Kidney (tissue), 14 donors: ENCODE results near the gene LRRC47. TPM values are rescaled to one million over a fixed set of nuclear protein-coding genes. Genes with fewer than 3 reads are reported as not detected.

Source experiments
- DNase-seq, 5 donors: peaks; one replicate each; pipeline ENCODE4 v3.0.0-alpha.2; 2013 to 2020
- FAIRE-seq: peaks from 2 replicates; lab custom pipeline; 2012; peaks lifted over from hg19 to GRCh38; lab: Jason Lieb, UNC
- H3K27ac ChIP-seq, 2 donors: one replicate each; pipeline ENCODE4 v1.7.0; 2013; ENCODE audit warnings: low read depth in 2 of 2, low read length in 2 of 2, inconsistent platforms in 1 of 2
- H3K27me3 ChIP-seq: one replicate; pipeline ENCODE4 v1.7.1; 2013; ENCODE audit warnings: low read length, inconsistent platforms; ENCODE audit not compliant: control insufficient read depth, insufficient read depth
- H3K36me3 ChIP-seq, 3 donors: one replicate each; pipeline versions ENCODE4 v1.7.0 to v1.7.1; 2013; ENCODE audit warnings: low read length in 3 of 3, control low read depth in 1 of 3, inconsistent platforms in 1 of 3; ENCODE audit not compliant: insufficient read depth in 3 of 3, control insufficient read depth in 2 of 3
- H3K4me1 ChIP-seq, 3 donors: one replicate each; pipeline versions ENCODE4 v1.7.0 to v1.7.1; 2013; ENCODE audit warnings: low read length in 3 of 3, inconsistent platforms in 1 of 3, low read depth in 1 of 3; ENCODE audit not compliant: control insufficient read depth in 2 of 3, insufficient read depth in 2 of 3
- H3K4me3 ChIP-seq, 3 donors: one replicate each; pipeline versions ENCODE4 v1.7.0 to v1.8.1; 2013; ENCODE audit warnings: low read length in 3 of 3, control low read depth in 1 of 3, inconsistent platforms in 1 of 3
- H3K9ac ChIP-seq, 3 donors: one replicate each; pipeline versions ENCODE4 v1.7.0 to v1.7.1; 2013; ENCODE audit warnings: low read length in 3 of 3, control low read depth in 1 of 3, inconsistent platforms in 1 of 3
- H3K9me3 ChIP-seq, 3 donors: one replicate each; pipeline versions ENCODE4 v1.7.0 to v1.7.1; 2013; ENCODE audit warnings: low read length in 3 of 3, control low read depth in 1 of 3, inconsistent platforms in 1 of 3; ENCODE audit not compliant: control insufficient read depth in 2 of 3, insufficient read depth in 1 of 3
- CTCF ChIP-seq: IDR thresholded peaks from 3 replicates; pipeline ENCODE4 v1.5.1; 2012; ENCODE audit warnings: mild to moderate bottlenecking, moderate library complexity, borderline replicate concordance; ENCODE audit not compliant: insufficient read depth; ENCODE audit errors: extremely low read depth
- intact Hi-C: fragments of 100-400 bp; cut with DNase I; formaldehyde crosslinking; loops from one replicate; pipeline ENCODE4 v1.11.1; 2022
- polyA plus RNA-seq: library from polyadenylated mRNA; stranded (reverse); fragments of 350-450 nt; fragmentation: Illumina TruSeq; extraction: RNeasy Lipid Tissue Mini Kit (QIAGEN cat#74804); gene quantifications from one replicate; pipeline ENCODE4 v1.2.3, GENCODE V29; 2014; ENCODE audit warnings: low read depth, low replicate concordance; ENCODE audit not compliant: insufficient read depth
- total RNA-seq: library from RNA; stranded (reverse); fragmentation: NEBNext Ultra II Directional; extraction: Animal tissue kit (Norgen Biotek cat#: 25700); gene quantifications from one replicate; pipeline ENCODE4 v1.2.1, GENCODE V29; 2021
- donor health status: control.
- donor health status: control.
- donor health status: control.
- donor health status: control.
- donor health status: control.
- donor health status: DM: yes; HTN: yes; CAD: no.
- donor health status: Normal renal cell carcinoma (clear cell type).

Gene LRRC47
- total and polyA plus RNA-seq, 2 donors from 2014 or later = 28.8 to 42.4 TPM

GRCh38 chr1:3735688-3736087 lies 60.6 kb downstream of the LRRC47 start:
- intact Hi-C loops = no loop called here
- TF ChIP-seq CTCF = no peak
- no peak overlapping the region for H3K27ac ChIP-seq
- H3K36me3 ChIP-seq = peaks cover 2 to 20% (median 5%) of the 10 kb centered on the region in 3 donors
- H3K27me3 ChIP-seq = no peaks in the 10 kb centered on the region
- H3K9ac ChIP-seq = no peak overlapping the region
- no peak overlapping the region for H3K4me3 ChIP-seq
- no peaks in the 10 kb centered on the region for H3K4me1 ChIP-seq
- peak in 1 of 5 donors; percentile 49 for DNase-seq
- no peak for FAIRE-seq
- no peaks in the 10 kb centered on the region for H3K9me3 ChIP-seq

- FAIRE-seq = no peak
Observed at GRCh38 chr1:3735027-3735681, 61.1 kb downstream of the LRRC47 start.

GRCh38 chr1:3734602-3735001 lies 61.7 kb downstream of the LRRC47 start:
- TF ChIP-seq CTCF = no peak
- H3K27me3 ChIP-seq = no peaks in the 10 kb centered on the region
- H3K9ac ChIP-seq = no peak overlapping the region
- no peaks in the 10 kb centered on the region for H3K9me3 ChIP-seq
- no peak for FAIRE-seq
- no peak overlapping the region for H3K27ac ChIP-seq
- peaks cover 2 to 14% (median 2%) of the 10 kb centered on the region in 3 donors for H3K36me3 ChIP-seq
- intact Hi-C loops = no loop called here
- H3K4me3 ChIP-seq = no peak overlapping the region
- no peaks in the 10 kb centered on the region for H3K4me1 ChIP-seq
- peak in 1 of 5 donors; percentile 69 for DNase-seq

More at GRCh38 chr1:3735027-3735681, 61.1 kb downstream of the LRRC47 start:
- intact Hi-C loops = no loop called here
- DNase-seq = no peak
- Histone ChIP-seq H3K9me3 (no peaks in the 10 kb centered on the region), H3K4me3 (no peak overlapping the region), H3K27me3 (no peaks in the 10 kb centered on the region), H3K9ac (no peak overlapping the region), H3K36me3 (peaks cover 2 to 19% (median 5%) of the 10 kb centered on the region in 3 donors), H3K27ac (no peak overlapping the region), H3K4me1 (no peaks in the 10 kb centered on the region)
- TF ChIP-seq CTCF = no peak
